K562 (cell line): ENCODE results near the gene LARP7. TPM values are rescaled to one million over a fixed set of nuclear protein-coding genes. Genes with fewer than 3 reads are reported as not detected.
"Not testable (repeated sequence)": the region's sequence is repeated elsewhere in the genome, so short reads cannot be mapped to it uniquely, and the experiment has no call there.

Experiments used
- ATAC-seq: fragments of 200-7000 bp; cut with Tn5 transposase; 3 replicates; pipeline ENCODE4 v1.9.1; 2020; ENCODE audit warnings: moderate library complexity
- BruUV-seq: library from RNA; stranded (reverse); fragments of 400-500 nt; replicated peaks from 2 replicates; lab custom pipeline; 2021; lab: Mats Ljungman, UMichigan
- CTCF ChIA-PET: fragments of 300-600 bp; formaldehyde crosslinking; extraction: SDS; loops from one replicate; lab custom pipeline; 2021; ENCODE audit warnings: low intra/inter-chr PET ratio; lab: Yijun Ruan, JAX
- POLR2A ChIA-PET: fragments of 300-600, 350-650 bp; sonication (Branson Sonifier 250); formaldehyde crosslinking; extraction: SDS; loops from one replicate; lab custom pipeline; 2021; ENCODE audit warnings: antibody characterized with exemption, inconsistent platforms; lab: Yijun Ruan, JAX
- DNase-seq, 4 experiments: peaks; one replicate each; pipeline versions ENCODE4 v3.0.0 to v3.0.0-alpha.2; 2011 to 2018; ENCODE audit warnings: low spot score in 3 of 4, mixed read lengths in 3 of 4; ENCODE audit errors: extremely low read depth in 1 of 4
- FAIRE-seq: peaks from 2 replicates; lab custom pipeline; 2011; peaks lifted over from hg19 to GRCh38; lab: Jason Lieb, UNC
- H2AFZ ChIP-seq: 2 replicates; pipeline ENCODE4 v1.6.0; 2011; ENCODE audit warnings: low read depth, low read length, control low read depth, inconsistent platforms
- H3K27ac ChIP-seq: fragments of 200-600 bp; 3 replicates; pipeline ENCODE4 v1.8.0; 2011; ENCODE audit warnings: low read depth, mild to moderate bottlenecking, control low read depth, inconsistent platforms, low read length, moderate library complexity, mixed read lengths; ENCODE audit errors: extremely low read depth
- H3K27me3 ChIP-seq, 2 experiments: fragments of 300-600 bp in 1 of 2; 2 replicates in 1 of 2; 3 replicates in 1 of 2; pipeline versions ENCODE4 v1.6.0 to v1.8.0; 2011; ENCODE audit warnings: inconsistent platforms in 2 of 2, low read length in 2 of 2, mild to moderate bottlenecking in 1 of 2, mixed read lengths in 1 of 2, moderate library complexity in 1 of 2; ENCODE audit not compliant: control insufficient read depth in 2 of 2, insufficient read depth in 2 of 2
- H3K36me3 ChIP-seq: fragments of 300-600 bp; 3 replicates; pipeline ENCODE4 v1.8.0; 2011; ENCODE audit warnings: mild to moderate bottlenecking, low read length, inconsistent platforms; ENCODE audit not compliant: control insufficient read depth, insufficient read depth
- H3K4me1 ChIP-seq, 2 experiments: fragments of 200-600 bp in 1 of 2; replicated peaks in 1 of 2; 2 replicates in 1 of 2; 3 replicates in 1 of 2; pipeline versions ENCODE4 v1.5.1 to v1.8.0; 2011; ENCODE audit warnings: inconsistent platforms in 2 of 2, low read length in 2 of 2, mild to moderate bottlenecking in 1 of 2, mixed read lengths in 1 of 2, moderate library complexity in 1 of 2; ENCODE audit not compliant: control insufficient read depth in 2 of 2, insufficient read depth in 2 of 2
- H3K4me2 ChIP-seq: 2 replicates; pipeline ENCODE4 v1.6.1; 2011; ENCODE audit warnings: low read length, control low read depth, inconsistent platforms, mixed read lengths; ENCODE audit not compliant: insufficient read depth
- H3K4me3 ChIP-seq: fragments of 200-600 bp; sonication (generic), shearing (Covaris generic); 2 replicates; pipeline ENCODE4 v1.5.1; 2016; ENCODE audit warnings: control low read depth, inconsistent platforms
- H3K79me2 ChIP-seq: fragments of 200-600 bp; 3 replicates; pipeline ENCODE4 v1.8.0; 2011; ENCODE audit warnings: low read length, inconsistent platforms; ENCODE audit not compliant: control insufficient read depth, insufficient read depth
- H3K9ac ChIP-seq, 2 experiments: 2 replicates each; pipeline versions ENCODE4 v1.6.0 to v1.6.1; 2011; ENCODE audit warnings: low read depth in 2 of 2, low read length in 2 of 2, control low read depth in 1 of 2, inconsistent platforms in 1 of 2, mild to moderate bottlenecking in 1 of 2, mixed read lengths in 1 of 2; ENCODE audit not compliant: insufficient read depth in 1 of 2
- H3K9me1 ChIP-seq: one replicate; pipeline ENCODE4 v1.6.0; 2011; ENCODE audit warnings: inconsistent platforms, mild to moderate bottlenecking, low read length, moderate library complexity; ENCODE audit not compliant: control insufficient read depth, insufficient read depth
- H3K9me3 ChIP-seq: replicated peaks from 2 replicates; pipeline ENCODE4 v1.5.1; 2011; ENCODE audit warnings: low read depth, low read length, inconsistent platforms; ENCODE audit not compliant: control insufficient read depth, insufficient read depth
- H4K20me1 ChIP-seq: replicated peaks from 2 replicates; pipeline ENCODE4 v1.6.1; 2011; ENCODE audit warnings: low read length, inconsistent platforms, mixed read lengths; ENCODE audit not compliant: control insufficient read depth, insufficient read depth
- TFE3 ChIP-seq: fragments of 450-650 bp; formaldehyde crosslinking; IDR thresholded peaks from 2 replicates; pipeline ENCODE4 v1.4.0; 2020; ENCODE audit warnings: mild to moderate bottlenecking, mixed read lengths
- WGBS: fragments of 100-300 bp; shearing (Covaris generic); methylation state at CpG from one replicate; pipeline ENCODE4 v1.1.6; 2016; ENCODE audit warnings: low coverage, mixed read lengths; ENCODE audit not compliant: insufficient coverage; ENCODE audit errors: missing lambda C conversion rate; 5-methylcytosine and 5-hydroxymethylcytosine counted together
- in situ Hi-C: fragments of 300-500 bp; cut with MboI; formaldehyde crosslinking; loops from 4 replicates; pipeline ENCODE4 v1.15.0; 2018; ENCODE audit warnings: inconsistent platforms, mixed read lengths
- intact Hi-C: fragments of 100-400 bp; cut with micrococcal nuclease; formaldehyde crosslinking; loops from 2 replicates; pipeline ENCODE4 v1.14.2; 2022
- polyA plus RNA-seq, 8 experiments: library from polyadenylated mRNA; depleted of rRNA in 4 of 8; stranded (reverse) in 5 of 8; unstranded in 3 of 8; fragments of >200 nt; fragmentation: Nextera tagmentation in 2 of 8; fragmentation: Illumina TruSeq in 1 of 8; extraction: Ambion mirVana in 2 of 8; extraction: Trizol in 1 of 8; gene quantifications; 2 replicates each; pipeline versions ENCODE4 v1.2.1 to v1.2.3, GENCODE V29; 2011 to 2014; ENCODE audit warnings: inconsistent platforms in 1 of 8, missing spikeins in 1 of 8
- total RNA-seq, 7 experiments: library from RNA; depleted of rRNA in 6 of 7; stranded (reverse); fragments of >200 nt in 6 of 7; fragmentation: Illumina TruSeq in 2 of 7; extraction: Trizol in 2 of 7; gene quantifications; 2 replicates each; pipeline versions ENCODE4 v1.2.1 to v1.2.3, GENCODE V29; 2011 to 2021; ENCODE audit warnings: low replicate concordance in 1 of 7
- TF ChIP-seq, protein P1 (sequence below): sonication (generic); formaldehyde crosslinking; IDR thresholded peaks from 2 replicates; pipeline ENCODE4 v1.5.0; 2020; ENCODE audit warnings: missing genetic modification reagents

Gene LARP7
- total and polyA plus RNA-seq, 9 of the 15 experiments (the other 6 are each of a cell fraction or from before 2014, with no cell fraction given) = 30.1 to 76.9 (median 56.0) TPM

DNA sequence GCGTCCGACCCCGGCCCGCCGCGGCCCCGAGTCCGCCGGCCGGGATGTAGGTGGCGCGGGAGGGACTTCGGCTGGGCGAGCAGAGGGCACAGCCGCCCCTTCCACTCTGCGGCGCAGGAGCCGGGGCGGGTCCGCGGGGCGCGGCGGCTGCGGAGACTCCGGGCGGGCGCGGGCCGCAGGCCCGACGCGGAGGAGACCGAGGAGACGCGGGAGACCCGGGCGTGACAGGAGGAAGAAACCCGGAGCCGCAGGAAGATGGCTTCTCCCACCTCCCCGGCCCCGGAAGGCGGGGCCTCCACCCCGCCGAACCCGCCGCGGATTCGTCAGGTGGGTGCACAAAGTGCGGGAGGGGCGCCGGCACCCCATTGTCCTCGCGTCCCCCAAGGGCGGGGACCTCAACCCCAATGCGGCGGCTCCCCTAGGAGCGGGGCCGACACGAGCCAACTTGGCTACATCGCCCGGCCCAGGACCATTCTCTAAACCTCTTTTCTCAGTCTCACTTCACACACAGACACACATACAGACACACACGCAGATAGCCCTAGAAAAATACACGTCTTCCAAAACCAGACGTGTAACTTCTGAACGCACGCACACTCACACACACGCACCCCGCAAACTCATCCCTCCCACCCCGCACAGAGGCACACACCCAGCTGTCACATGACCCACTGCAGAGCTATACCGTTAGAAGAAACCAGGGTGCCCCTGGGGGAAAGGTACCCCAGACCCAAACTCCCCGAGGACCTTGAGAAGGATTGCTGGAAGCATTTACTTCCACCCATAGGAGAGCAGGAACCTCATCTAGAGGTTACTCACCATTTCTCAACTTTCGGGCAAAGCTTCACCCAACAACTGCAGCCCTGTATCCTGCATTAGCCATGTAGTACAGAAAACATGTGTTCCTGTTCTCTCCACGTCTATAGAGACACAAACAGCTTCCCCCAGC lies 69.2 kb downstream of the LARP7 start:
- TF ChIP-seq TFE3 = peak; percentile 16; the same call in 1 of the 2 replicates
- TF ChIP-seq, protein P1, sequence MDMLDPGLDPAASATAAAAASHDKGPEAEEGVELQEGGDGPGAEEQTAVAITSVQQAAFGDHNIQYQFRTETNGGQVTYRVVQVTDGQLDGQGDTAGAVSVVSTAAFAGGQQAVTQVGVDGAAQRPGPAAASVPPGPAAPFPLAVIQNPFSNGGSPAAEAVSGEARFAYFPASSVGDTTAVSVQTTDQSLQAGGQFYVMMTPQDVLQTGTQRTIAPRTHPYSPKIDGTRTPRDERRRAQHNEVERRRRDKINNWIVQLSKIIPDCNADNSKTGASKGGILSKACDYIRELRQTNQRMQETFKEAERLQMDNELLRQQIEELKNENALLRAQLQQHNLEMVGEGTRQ = 0 out of 2 replicates have a peak, but pooled peaks have one; percentile 19
- FAIRE-seq, H3K79me2 ChIP-seq, H3K9ac ChIP-seq, H3K36me3 ChIP-seq, H3K4me3 ChIP-seq, intact Hi-C loops, BruUV-seq, DNase-seq, H3K9me1 ChIP-seq, H4K20me1 ChIP-seq, in situ Hi-C loops, H3K4me2 ChIP-seq, H2AFZ ChIP-seq, H3K9me3 ChIP-seq, CTCF ChIA-PET, H3K4me1 ChIP-seq, H3K27ac ChIP-seq: not testable (repeated sequence)
- peak; percentile 76 for ATAC-seq
- peaks cover 17 to 18% of the 10 kb centered on the region in 2 experiments for H3K27me3 ChIP-seq
- 8% methylated on average over 14 of the region's 74 CpGs for WGBS
- POLR2A ChIA-PET = interaction anchor here (0.6 kb wide), 1 partner anchor 14 kb away, joined by 4 read pairs; no protein-coding TSS in a partner anchor
